Measurements from ENCODE around the gene RGS3. TPM values are rescaled to one million over a fixed set of nuclear protein-coding genes. Genes with fewer than 3 reads are reported as not detected.

The RGS3 gene
- total RNA-seq, 4 donors from 2014 or later, result 5.9 to 11.8 (median 9.8) TPM

GRCh38 chr9:113623851-113624485, 160.4 kb downstream of the RGS3 start:
- intact Hi-C loops (cut with DNase I; ENCODE audit: low total_unique reads) (no loop called here), in situ Hi-C loops (cut with MboI; ENCODE audit: low sequenced_read_pairs in 4 of 4) (no loop called here)
- no peaks in the 10 kb centered on the region for H3K27me3 ChIP-seq
- ATAC-seq, result no peak
- no peak overlapping the region for H3K4me3 ChIP-seq
- H3K9me3 ChIP-seq, result no peaks in the 10 kb centered on the region
- DNase-seq, result no peak
- no peak overlapping the region for H3K27ac ChIP-seq
- H3K4me1 ChIP-seq, result peaks cover 27 to 40% of the 10 kb centered on the region in 2 donors
- TF ChIP-seq POLR2A (IDR thresholded peaks at IDR 0.05), result no peak
- TF ChIP-seq CTCF (IDR thresholded peaks at IDR 0.05 in 4 of 5, conservative IDR thresholded peaks at IDR 0.05 in 1 of 5), result no peak
- no peaks in the 10 kb centered on the region for H3K36me3 ChIP-seq

GRCh38 chr9:113624721-113625120, 161.2 kb downstream of the RGS3 start:
- TF ChIP-seq POLR2A (IDR thresholded peaks at IDR 0.05) (no peak), CTCF (IDR thresholded peaks at IDR 0.05 in 4 of 5, conservative IDR thresholded peaks at IDR 0.05 in 1 of 5) (no peak)
- no peaks in the 10 kb centered on the region for H3K36me3 ChIP-seq
- H3K4me3 ChIP-seq, result no peak overlapping the region
- no peak for ATAC-seq
- in situ Hi-C loops (cut with MboI; ENCODE audit: low sequenced_read_pairs in 4 of 4), result no loop called here
- no peak overlapping the region for H3K27ac ChIP-seq
- intact Hi-C loops (cut with DNase I; ENCODE audit: low total_unique reads), result no loop called here
- H3K27me3 ChIP-seq, result no peaks in the 10 kb centered on the region
- no peaks in the 10 kb centered on the region for H3K9me3 ChIP-seq
- no peak for DNase-seq
- peaks cover 27 to 40% of the 10 kb centered on the region in 2 donors for H3K4me1 ChIP-seq

- Histone ChIP-seq H3K9me3 (no peaks in the 10 kb centered on the region), H3K27ac (no peak overlapping the region), H3K27me3 (no peaks in the 10 kb centered on the region), H3K4me3 (no peak overlapping the region), H3K36me3 (no peaks in the 10 kb centered on the region), H3K4me1 (peaks cover 23 to 34% of the 10 kb centered on the region in 2 donors)
- ATAC-seq (no peak), DNase-seq (no peak)
- TF ChIP-seq POLR2A (IDR thresholded peaks at IDR 0.05) (no peak), CTCF (IDR thresholded peaks at IDR 0.05 in 4 of 5, conservative IDR thresholded peaks at IDR 0.05 in 1 of 5) (no peak)
- in situ Hi-C loops (cut with MboI; ENCODE audit: low sequenced_read_pairs in 4 of 4) (no loop called here), intact Hi-C loops (cut with DNase I; ENCODE audit: low total_unique reads) (no loop called here)
Observed at GRCh38 chr9:113625486-113625885, 162.0 kb downstream of the RGS3 start.

GRCh38 chr9:113626735-113627495, 163.4 kb downstream of the RGS3 start:
- no peaks in the 10 kb centered on the region for H3K27me3 ChIP-seq
- intact Hi-C loops (cut with DNase I; ENCODE audit: low total_unique reads) (no loop called here), in situ Hi-C loops (cut with MboI; ENCODE audit: low sequenced_read_pairs in 4 of 4) (no loop called here)
- no peak overlapping the region for H3K4me3 ChIP-seq
- no peak for TF ChIP-seq CTCF (IDR thresholded peaks at IDR 0.05 in 4 of 5, conservative IDR thresholded peaks at IDR 0.05 in 1 of 5)
- TF ChIP-seq POLR2A (IDR thresholded peaks at IDR 0.05), result no peak
- no peak for DNase-seq
- H3K4me1 ChIP-seq, result peaks cover 11 to 22% of the 10 kb centered on the region in 2 donors
- H3K9me3 ChIP-seq, result no peaks in the 10 kb centered on the region
- H3K27ac ChIP-seq, result peak overlapping the region in 1 of 4 donors; percentile 21
- H3K36me3 ChIP-seq, result no peaks in the 10 kb centered on the region
- ATAC-seq, result peak; percentile 46 to 64

Measured in gastrocnemius medialis (tissue), 4 donors.